ENCODE data around the gene NCKAP5. TPM values are rescaled to one million over a fixed set of nuclear protein-coding genes. Genes with fewer than 3 reads are reported as not detected.

Gene NCKAP5
- polyA plus RNA-seq, 2 donors: 2.2 to 3.0 TPM

- WGBS, 2 donors: 78% methylated on average over 4 of the region's 4 CpGs
- no peaks in the 10 kb centered on the region for H3K27me3 ChIP-seq (ENCODE audit: control insufficient read depth in 1 of 2, insufficient read depth in 2 of 2, low read length in 2 of 2)
- no peaks in the 10 kb centered on the region for H3K4me1 ChIP-seq (ENCODE audit: control insufficient read depth in 2 of 2, insufficient read depth in 2 of 2, low read length in 1 of 2)
- no peak overlapping the region for H3K27ac ChIP-seq (ENCODE audit: low read depth in 2 of 2, low read length in 1 of 2)
- no peaks in the 10 kb centered on the region for H3K9me3 ChIP-seq (ENCODE audit: control insufficient read depth in 2 of 2, insufficient read depth in 1 of 2, low read depth in 1 of 2, low read length in 1 of 2)
- no peak overlapping the region for H3K4me3 ChIP-seq (ENCODE audit: low read depth in 1 of 2, low read length in 2 of 2)
- no peaks in the 10 kb centered on the region for H3K36me3 ChIP-seq (ENCODE audit: control insufficient read depth in 2 of 2, insufficient read depth in 2 of 2, low read length in 1 of 2)
These were observed 696.4 kb downstream of the NCKAP5 start for GRCh38 chr2:132871831-132872230.

DNA sequence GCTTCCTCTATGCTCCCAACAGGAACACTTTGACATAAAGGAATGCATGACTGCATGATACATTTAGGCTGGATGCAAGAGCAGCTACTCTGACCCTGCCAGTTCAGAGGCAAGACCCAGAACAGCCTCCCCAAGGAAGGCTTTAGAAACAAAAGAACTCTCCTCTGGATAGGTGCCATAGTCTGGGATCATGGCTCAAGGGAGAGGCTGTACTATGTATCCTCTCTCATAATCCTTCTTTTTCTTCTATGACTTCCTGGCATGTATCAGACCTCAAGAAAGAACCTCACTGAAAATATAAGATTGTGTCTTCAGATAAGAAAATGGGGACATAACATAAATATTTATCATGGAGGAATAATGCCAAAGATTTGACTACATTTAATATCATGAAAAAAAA lies 704.3 kb downstream of the NCKAP5 start:
- H3K9me3 ChIP-seq (ENCODE audit: control insufficient read depth in 2 of 2, insufficient read depth in 1 of 2, low read depth in 1 of 2, low read length in 1 of 2): no peaks in the 10 kb centered on the region
- H3K4me1 ChIP-seq (ENCODE audit: control insufficient read depth in 2 of 2, insufficient read depth in 2 of 2, low read length in 1 of 2): no peaks in the 10 kb centered on the region
- H3K27me3 ChIP-seq (ENCODE audit: control insufficient read depth in 1 of 2, insufficient read depth in 2 of 2, low read length in 2 of 2): no peaks in the 10 kb centered on the region
- no peaks in the 10 kb centered on the region for H3K36me3 ChIP-seq (ENCODE audit: control insufficient read depth in 2 of 2, insufficient read depth in 2 of 2, low read length in 1 of 2)
- H3K27ac ChIP-seq (ENCODE audit: low read depth in 2 of 2, low read length in 1 of 2): no peak overlapping the region
- H3K4me3 ChIP-seq (ENCODE audit: low read depth in 1 of 2, low read length in 2 of 2): no peak overlapping the region

DNA sequence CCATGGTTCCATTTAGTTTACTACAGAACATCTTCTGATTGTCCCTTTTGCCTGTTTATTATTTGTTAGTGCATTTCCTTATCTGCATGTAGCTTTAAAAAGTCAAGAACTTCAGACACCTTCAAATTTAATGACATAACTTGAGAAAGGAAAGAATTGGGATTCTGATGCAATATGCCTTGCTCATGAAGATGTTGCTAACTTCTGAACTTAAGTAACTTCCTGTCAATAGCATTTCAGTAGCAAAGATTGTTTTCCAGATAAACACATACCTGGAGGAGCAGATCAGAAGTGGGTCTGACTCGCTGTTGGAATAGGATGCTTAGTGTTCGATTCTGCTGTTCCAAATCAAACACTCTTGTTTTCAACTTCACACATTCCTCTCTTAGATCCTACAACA lies 708.0 kb downstream of the NCKAP5 start:
- Histone ChIP-seq H3K36me3 (ENCODE audit: control insufficient read depth in 2 of 2, insufficient read depth in 2 of 2, low read length in 1 of 2) (no peaks in the 10 kb centered on the region), H3K4me3 (ENCODE audit: low read depth in 1 of 2, low read length in 2 of 2) (no peak overlapping the region), H3K27me3 (ENCODE audit: control insufficient read depth in 1 of 2, insufficient read depth in 2 of 2, low read length in 2 of 2) (no peaks in the 10 kb centered on the region), H3K4me1 (ENCODE audit: control insufficient read depth in 2 of 2, insufficient read depth in 2 of 2, low read length in 1 of 2) (no peaks in the 10 kb centered on the region), H3K9me3 (ENCODE audit: control insufficient read depth in 2 of 2, insufficient read depth in 1 of 2, low read depth in 1 of 2, low read length in 1 of 2) (no peaks in the 10 kb centered on the region), H3K27ac (ENCODE audit: low read depth in 2 of 2, low read length in 1 of 2) (no peak overlapping the region)
- 83 to 85% methylated on average over 2 of the region's 2 CpGs for WGBS, 2 donors

- Histone ChIP-seq H3K36me3 (ENCODE audit: control insufficient read depth in 2 of 2, insufficient read depth in 2 of 2, low read length in 1 of 2) (no peaks in the 10 kb centered on the region), H3K27ac (ENCODE audit: low read depth in 2 of 2, low read length in 1 of 2) (no peak overlapping the region), H3K4me1 (ENCODE audit: control insufficient read depth in 2 of 2, insufficient read depth in 2 of 2, low read length in 1 of 2) (no peaks in the 10 kb centered on the region), H3K9me3 (ENCODE audit: control insufficient read depth in 2 of 2, insufficient read depth in 1 of 2, low read depth in 1 of 2, low read length in 1 of 2) (no peaks in the 10 kb centered on the region), H3K4me3 (ENCODE audit: low read depth in 1 of 2, low read length in 2 of 2) (no peak overlapping the region), H3K27me3 (ENCODE audit: control insufficient read depth in 1 of 2, insufficient read depth in 2 of 2, low read length in 2 of 2) (no peaks in the 10 kb centered on the region)
- WGBS, 2 donors: 59 to 69% methylated on average over 5 of the region's 5 CpGs
These were observed 708.7 kb downstream of the NCKAP5 start for GRCh38 chr2:132859590-132859989.

GRCh38 chr2:132857319-132857718 lies 710.9 kb downstream of the NCKAP5 start:
- Histone ChIP-seq H3K9me3 (ENCODE audit: control insufficient read depth in 2 of 2, insufficient read depth in 1 of 2, low read depth in 1 of 2, low read length in 1 of 2) (no peaks in the 10 kb centered on the region), H3K4me3 (ENCODE audit: low read depth in 1 of 2, low read length in 2 of 2) (no peak overlapping the region), H3K4me1 (ENCODE audit: control insufficient read depth in 2 of 2, insufficient read depth in 2 of 2, low read length in 1 of 2) (no peaks in the 10 kb centered on the region), H3K27me3 (ENCODE audit: control insufficient read depth in 1 of 2, insufficient read depth in 2 of 2, low read length in 2 of 2) (no peaks in the 10 kb centered on the region), H3K36me3 (ENCODE audit: control insufficient read depth in 2 of 2, insufficient read depth in 2 of 2, low read length in 1 of 2) (no peaks in the 10 kb centered on the region), H3K27ac (ENCODE audit: low read depth in 2 of 2, low read length in 1 of 2) (no peak overlapping the region)
- 83 to 91% methylated on average over 1 of the region's 1 CpG for WGBS, 2 donors

GRCh38 chr2:132850688-132851087 lies 717.6 kb downstream of the NCKAP5 start:
- WGBS, 2 donors: 89 to 90% methylated on average over 4 of the region's 4 CpGs
- Histone ChIP-seq H3K4me3 (ENCODE audit: low read depth in 1 of 2, low read length in 2 of 2) (no peak overlapping the region), H3K9me3 (ENCODE audit: control insufficient read depth in 2 of 2, insufficient read depth in 1 of 2, low read depth in 1 of 2, low read length in 1 of 2) (no peaks in the 10 kb centered on the region), H3K27ac (ENCODE audit: low read depth in 2 of 2, low read length in 1 of 2) (no peak overlapping the region), H3K27me3 (ENCODE audit: control insufficient read depth in 1 of 2, insufficient read depth in 2 of 2, low read length in 2 of 2) (no peaks in the 10 kb centered on the region), H3K36me3 (ENCODE audit: control insufficient read depth in 2 of 2, insufficient read depth in 2 of 2, low read length in 1 of 2) (no peaks in the 10 kb centered on the region), H3K4me1 (ENCODE audit: control insufficient read depth in 2 of 2, insufficient read depth in 2 of 2, low read length in 1 of 2) (no peaks in the 10 kb centered on the region)

GRCh38 chr2:132849118-132849517 lies 719.1 kb downstream of the NCKAP5 start:
- WGBS, 2 donors: 100% methylated on average over 1 of the region's 1 CpG
- H3K36me3 ChIP-seq (ENCODE audit: control insufficient read depth in 2 of 2, insufficient read depth in 2 of 2, low read length in 1 of 2): no peaks in the 10 kb centered on the region
- no peaks in the 10 kb centered on the region for H3K4me1 ChIP-seq (ENCODE audit: control insufficient read depth in 2 of 2, insufficient read depth in 2 of 2, low read length in 1 of 2)
- no peak overlapping the region for H3K27ac ChIP-seq (ENCODE audit: low read depth in 2 of 2, low read length in 1 of 2)
- H3K27me3 ChIP-seq (ENCODE audit: control insufficient read depth in 1 of 2, insufficient read depth in 2 of 2, low read length in 2 of 2): no peaks in the 10 kb centered on the region
- no peak overlapping the region for H3K4me3 ChIP-seq (ENCODE audit: low read depth in 1 of 2, low read length in 2 of 2)
- no peaks in the 10 kb centered on the region for H3K9me3 ChIP-seq (ENCODE audit: control insufficient read depth in 2 of 2, insufficient read depth in 1 of 2, low read depth in 1 of 2, low read length in 1 of 2)

- Histone ChIP-seq H3K27ac (ENCODE audit: low read depth in 2 of 2, low read length in 1 of 2) (no peak overlapping the region), H3K4me1 (ENCODE audit: control insufficient read depth in 2 of 2, insufficient read depth in 2 of 2, low read length in 1 of 2) (no peaks in the 10 kb centered on the region), H3K36me3 (ENCODE audit: control insufficient read depth in 2 of 2, insufficient read depth in 2 of 2, low read length in 1 of 2) (no peaks in the 10 kb centered on the region), H3K9me3 (ENCODE audit: control insufficient read depth in 2 of 2, insufficient read depth in 1 of 2, low read depth in 1 of 2, low read length in 1 of 2) (no peaks in the 10 kb centered on the region), H3K27me3 (ENCODE audit: control insufficient read depth in 1 of 2, insufficient read depth in 2 of 2, low read length in 2 of 2) (no peaks in the 10 kb centered on the region), H3K4me3 (ENCODE audit: low read depth in 1 of 2, low read length in 2 of 2) (no peak overlapping the region)
These were observed 722.9 kb downstream of the NCKAP5 start for GRCh38 chr2:132845339-132845738.

DNA sequence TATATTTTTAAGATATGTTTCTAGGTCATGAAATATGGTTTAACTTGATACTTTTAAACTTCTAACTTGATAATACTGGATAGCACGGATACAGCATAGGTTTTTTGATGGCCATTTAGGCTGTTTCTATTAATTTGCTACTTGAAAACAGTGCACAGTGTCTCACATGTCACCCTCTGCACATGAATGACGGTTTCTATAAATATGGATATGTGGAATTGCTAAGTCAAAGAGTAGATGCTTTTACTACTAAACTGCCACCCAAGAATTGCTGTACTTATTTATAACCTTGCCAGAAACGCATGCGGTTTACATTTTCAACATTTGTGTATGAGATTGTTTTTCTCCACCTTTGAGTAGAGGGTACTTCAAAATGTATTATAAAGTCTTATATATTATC lies 723.7 kb downstream of the NCKAP5 start:
- Histone ChIP-seq H3K36me3 (ENCODE audit: control insufficient read depth in 2 of 2, insufficient read depth in 2 of 2, low read length in 1 of 2) (no peaks in the 10 kb centered on the region), H3K27me3 (ENCODE audit: control insufficient read depth in 1 of 2, insufficient read depth in 2 of 2, low read length in 2 of 2) (no peaks in the 10 kb centered on the region), H3K4me1 (ENCODE audit: control insufficient read depth in 2 of 2, insufficient read depth in 2 of 2, low read length in 1 of 2) (no peaks in the 10 kb centered on the region), H3K9me3 (ENCODE audit: control insufficient read depth in 2 of 2, insufficient read depth in 1 of 2, low read depth in 1 of 2, low read length in 1 of 2) (no peaks in the 10 kb centered on the region), H3K4me3 (ENCODE audit: low read depth in 1 of 2, low read length in 2 of 2) (no peak overlapping the region), H3K27ac (ENCODE audit: low read depth in 2 of 2, low read length in 1 of 2) (no peak overlapping the region)
- WGBS, 2 donors: 89% methylated on average over 4 of the region's 4 CpGs

DNA sequence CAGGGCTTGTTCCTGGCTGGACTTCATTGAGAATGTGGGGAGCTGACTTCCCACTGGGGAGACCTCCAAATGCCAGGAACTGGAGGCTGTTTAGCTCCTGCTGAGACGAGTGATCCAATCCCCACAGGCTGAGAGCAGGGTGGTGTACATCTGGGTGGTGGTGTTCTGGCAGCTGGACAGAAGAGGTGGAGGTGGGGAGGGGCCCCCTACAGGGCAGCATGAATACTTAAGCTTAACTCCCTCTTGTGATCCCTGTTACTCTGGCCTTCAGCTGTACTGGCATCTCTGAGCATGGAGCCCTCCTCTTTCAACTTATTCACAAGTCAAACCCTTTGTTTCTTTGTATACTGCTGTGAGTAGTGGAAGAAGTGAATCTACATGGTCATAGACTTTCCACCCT lies 730.5 kb downstream of the NCKAP5 start:
- H3K36me3 ChIP-seq (ENCODE audit: control insufficient read depth in 2 of 2, insufficient read depth in 2 of 2, low read length in 1 of 2): no peaks in the 10 kb centered on the region
- no peaks in the 10 kb centered on the region for H3K9me3 ChIP-seq (ENCODE audit: control insufficient read depth in 2 of 2, insufficient read depth in 1 of 2, low read depth in 1 of 2, low read length in 1 of 2)
- no peaks in the 10 kb centered on the region for H3K27me3 ChIP-seq (ENCODE audit: control insufficient read depth in 1 of 2, insufficient read depth in 2 of 2, low read length in 2 of 2)
- 67 to 78% methylated on average over 1 of the region's 1 CpG for WGBS, 2 donors
- H3K27ac ChIP-seq (ENCODE audit: low read depth in 2 of 2, low read length in 1 of 2): no peak overlapping the region
- no peak overlapping the region for H3K4me3 ChIP-seq (ENCODE audit: low read depth in 1 of 2, low read length in 2 of 2)
- H3K4me1 ChIP-seq (ENCODE audit: control insufficient read depth in 2 of 2, insufficient read depth in 2 of 2, low read length in 1 of 2): no peaks in the 10 kb centered on the region

All from esophagus (tissue), 2 donors.